Heart left ventricle (tissue), 16 donors: ENCODE measurements around the gene CSMD2. TPM values are rescaled to one million over a fixed set of nuclear protein-coding genes. Genes with fewer than 3 reads are reported as not detected.

ENCODE experiments used
- ATAC-seq, 4 donors: fragments of 200-7000 bp; cut with Tn5 transposase; one replicate each; pipeline ENCODE4 v1.9.1; 2020 to 2022; ENCODE audit warnings: moderate library complexity in 4 of 4, mild to moderate bottlenecking in 3 of 4, moderate number of reproducible peaks in 1 of 4
- DNase-seq, 5 donors: peaks; one replicate each; pipeline ENCODE4 v3.0.0-alpha.2; 2020
- H3K27ac ChIP-seq, 12 donors: fragments of 200-600 bp; sonication (generic) in 4 of 12; one replicate each; pipeline versions ENCODE4 v1.5.0 to v1.8.0; 2016 to 2022; ENCODE audit warnings: mild to moderate bottlenecking in 2 of 12
- H3K27me3 ChIP-seq, 9 donors: fragments of 200-600 bp; sonication (generic) in 2 of 9; one replicate each; pipeline versions ENCODE4 v1.5.1 to v1.8.0; 2016 to 2022; ENCODE audit warnings: mild to moderate bottlenecking in 3 of 9
- H3K36me3 ChIP-seq, 9 donors: fragments of 200-600 bp; sonication (generic) in 2 of 9; one replicate each; pipeline versions ENCODE4 v1.5.0 to v1.8.0; 2018 to 2022; ENCODE audit warnings: mild to moderate bottlenecking in 2 of 9
- H3K4me1 ChIP-seq, 12 donors: fragments of 200-600 bp; sonication (generic) in 4 of 12; one replicate each; pipeline versions ENCODE4 v1.5.0 to v1.8.0; 2016 to 2022; ENCODE audit warnings: mild to moderate bottlenecking in 3 of 12
- H3K4me3 ChIP-seq, 12 donors: fragments of 200-600 bp; sonication (generic) in 4 of 12; one replicate each; pipeline versions ENCODE4 v1.5.0 to v1.8.0; 2017 to 2022; ENCODE audit warnings: mild to moderate bottlenecking in 9 of 12, moderate library complexity in 4 of 12
- H3K9me3 ChIP-seq, 12 donors: fragments of 200-600 bp; sonication (generic) in 4 of 12; one replicate each; pipeline versions ENCODE4 v1.5.0 to v1.8.0; 2016 to 2022; ENCODE audit warnings: mild to moderate bottlenecking in 1 of 12
- POLR2A ChIP-seq, 2 donors: fragments of 450-650 bp; IDR thresholded peaks; one replicate each; pipeline ENCODE4 v1.6.1; 2017; ENCODE audit warnings: antibody characterized with exemption in 2 of 2, mild to moderate bottlenecking in 2 of 2, moderate library complexity in 2 of 2
- WGBS, 4 donors: extraction: QIAGEN DNeasy Blood & Tissue Kit in 2 of 4; methylation state at CpG; one replicate each; pipeline versions ENCODE4 v1.1.5 to v1.1.7; 2013 to 2018; 5-methylcytosine and 5-hydroxymethylcytosine counted together
- intact Hi-C, 10 donors: fragments of 100-400 bp; cut with DNase I; formaldehyde crosslinking; loops; one replicate each; pipeline versions ENCODE4 v1.11.1 to v1.14.2; 2022
- polyA plus RNA-seq, 2 donors: library from polyadenylated mRNA; stranded (reverse); fragments of 200-250 nt; gene quantifications; one replicate each; pipeline ENCODE4 v1.2.3, GENCODE V29; 2013
- total RNA-seq, 9 donors: library from RNA; depleted of rRNA in 2 of 9; stranded (reverse); fragments of >200 nt in 2 of 9; fragmentation: NEBNext Ultra II Directional in 3 of 9; extraction: Animal tissue kit (Norgen Biotek cat#: 25700) in 3 of 9; gene quantifications; one replicate each; pipeline versions ENCODE4 v1.1.0 to v1.2.4, GENCODE V29; 2016 to 2023
- TF ChIP-seq, protein P1 (sequence below), 12 donors: fragments of 200-600 bp; sonication (generic) in 4 of 12; IDR thresholded peaks; one replicate each; pipeline versions ENCODE4 v1.5.0 to v1.8.0; 2018 to 2022; ENCODE audit warnings: antibody characterized with exemption in 12 of 12, mild to moderate bottlenecking in 5 of 12
- donor health status: ischemic (EF 13 %, LVEDD 7.1; RV severe dilation, severe dysfunction).
- donor health status: healthy with polysubstance abuse.
- donor health status: DM: no; HTN: yes; CAD: no.
- donor health status: DM: no; HTN: no; CAD: no.
- donor health status: ischemic (EF 25% LVEDD 6.9; RV normal size, moderate dysfunction).
- donor health status: ischemic (EF 25% LVEDD 5.7; RV mildly dilated, moderate dysfunction).
- donor health status: healthy.
- donor health status: DM: yes; HTN: yes; CAD: no.
- donor health status: ischemic (EF 35%, LVEDD 5.7; RV mildly dilated, moderate dysfunction).
- donor health status: nonischemic (EF 11% LVEDD 7.7; RV severe dilation, severe dysfunction).
- donor health status: DM: yes; HTN: yes; CAD: no.
- donor health status: PGD.
- donor health status: ischemic (EF 29% LVEDD 5.4; RV normal size, mild dysfunction).
- donor health status: nonischemic (EF 23%, LVEDD 6.1; RV moderate dilation, normal function).

The CSMD2 gene
- total and polyA plus RNA-seq, 11 donors: 0.02 to 0.79 (median 0.22) TPM

GRCh38 chr1:34009340-34009985, 155.6 kb downstream of the CSMD2 start:
- H3K27me3 ChIP-seq: no peaks in the 10 kb centered on the region
- H3K4me1 ChIP-seq: peaks cover 0 to 5% (median 0%) of the 10 kb centered on the region in 12 donors
- ATAC-seq: no peak
- no peaks in the 10 kb centered on the region for H3K9me3 ChIP-seq
- TF ChIP-seq, protein P1, sequence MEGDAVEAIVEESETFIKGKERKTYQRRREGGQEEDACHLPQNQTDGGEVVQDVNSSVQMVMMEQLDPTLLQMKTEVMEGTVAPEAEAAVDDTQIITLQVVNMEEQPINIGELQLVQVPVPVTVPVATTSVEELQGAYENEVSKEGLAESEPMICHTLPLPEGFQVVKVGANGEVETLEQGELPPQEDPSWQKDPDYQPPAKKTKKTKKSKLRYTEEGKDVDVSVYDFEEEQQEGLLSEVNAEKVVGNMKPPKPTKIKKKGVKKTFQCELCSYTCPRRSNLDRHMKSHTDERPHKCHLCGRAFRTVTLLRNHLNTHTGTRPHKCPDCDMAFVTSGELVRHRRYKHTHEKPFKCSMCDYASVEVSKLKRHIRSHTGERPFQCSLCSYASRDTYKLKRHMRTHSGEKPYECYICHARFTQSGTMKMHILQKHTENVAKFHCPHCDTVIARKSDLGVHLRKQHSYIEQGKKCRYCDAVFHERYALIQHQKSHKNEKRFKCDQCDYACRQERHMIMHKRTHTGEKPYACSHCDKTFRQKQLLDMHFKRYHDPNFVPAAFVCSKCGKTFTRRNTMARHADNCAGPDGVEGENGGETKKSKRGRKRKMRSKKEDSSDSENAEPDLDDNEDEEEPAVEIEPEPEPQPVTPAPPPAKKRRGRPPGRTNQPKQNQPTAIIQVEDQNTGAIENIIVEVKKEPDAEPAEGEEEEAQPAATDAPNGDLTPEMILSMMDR (IDR thresholded peaks at IDR 0.05): no peak
- no peak for TF ChIP-seq POLR2A (IDR thresholded peaks at IDR 0.05)
- H3K27ac ChIP-seq: no peak overlapping the region
- H3K36me3 ChIP-seq: no peaks in the 10 kb centered on the region
- no peak for DNase-seq
- H3K4me3 ChIP-seq: no peak overlapping the region
- WGBS, 4 donors: 56 to 70% (median 61%) methylated on average over 5 of the region's 5 CpGs
- intact Hi-C loops: no loop called here

- Histone ChIP-seq H3K4me1 (no peaks in the 10 kb centered on the region), H3K27me3 (no peaks in the 10 kb centered on the region), H3K27ac (no peak overlapping the region), H3K9me3 (no peaks in the 10 kb centered on the region), H3K36me3 (no peaks in the 10 kb centered on the region), H3K4me3 (no peak overlapping the region)
- no peak for DNase-seq
- intact Hi-C loops: no loop called here
- 63 to 68% (median 67%) methylated on average over 2 of the region's 2 CpGs for WGBS, 4 donors
- ATAC-seq: no peak
- TF ChIP-seq, protein P1 (IDR thresholded peaks at IDR 0.05): no peak
- no peak for TF ChIP-seq POLR2A (IDR thresholded peaks at IDR 0.05)
Observed at GRCh38 chr1:34007760-34008159, 157.3 kb downstream of the CSMD2 start.

DNA sequence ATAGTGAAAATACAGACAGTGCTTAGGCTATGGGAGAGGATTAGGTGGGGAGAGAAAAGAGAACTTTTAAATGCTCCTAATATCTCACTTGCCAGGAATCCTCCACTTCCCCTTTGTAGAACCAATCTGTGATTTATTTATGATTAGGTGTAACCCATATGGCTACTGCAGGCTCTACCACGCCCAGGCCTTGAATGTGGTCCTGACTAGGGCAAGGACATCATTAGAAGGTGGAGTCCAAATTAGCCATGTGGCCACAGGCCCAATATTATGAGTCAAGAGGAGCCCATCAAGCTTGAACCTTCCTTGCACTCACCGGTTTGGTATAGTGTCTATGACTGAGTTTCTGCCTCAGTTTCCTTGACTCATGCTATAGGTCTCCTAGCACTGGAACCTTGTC, 159.7 kb downstream of the CSMD2 start:
- Histone ChIP-seq H3K27ac (no peak overlapping the region), H3K36me3 (no peaks in the 10 kb centered on the region), H3K4me3 (no peak overlapping the region), H3K9me3 (no peaks in the 10 kb centered on the region), H3K4me1 (no peaks in the 10 kb centered on the region), H3K27me3 (no peaks in the 10 kb centered on the region)
- no peak for ATAC-seq
- WGBS, 4 donors: 70 to 92% (median 90%) methylated on average over 2 of the region's 2 CpGs
- intact Hi-C loops: no loop called here
- TF ChIP-seq POLR2A (IDR thresholded peaks at IDR 0.05): no peak
- TF ChIP-seq, protein P1 (IDR thresholded peaks at IDR 0.05): no peak
- DNase-seq: no peak

- intact Hi-C loops: no loop called here
- Histone ChIP-seq H3K4me1 (no peaks in the 10 kb centered on the region), H3K36me3 (no peaks in the 10 kb centered on the region), H3K4me3 (no peak overlapping the region), H3K9me3 (no peaks in the 10 kb centered on the region), H3K27me3 (no peaks in the 10 kb centered on the region), H3K27ac (no peak overlapping the region)
- DNase-seq (no peak), ATAC-seq (no peak)
- TF ChIP-seq, protein P1 (IDR thresholded peaks at IDR 0.05): no peak
- TF ChIP-seq POLR2A (IDR thresholded peaks at IDR 0.05): no peak
- WGBS, 4 donors: 57 to 73% (median 68%) methylated on average over 2 of the region's 2 CpGs
Observed at GRCh38 chr1:34002810-34003209, 162.2 kb downstream of the CSMD2 start.
